ENCODE results near the gene KRT79. TPM values are rescaled to one million over a fixed set of nuclear protein-coding genes. Genes with fewer than 3 reads are reported as not detected.

The KRT79 gene
- total RNA-seq, 1 donor from 2014 or later: not detected

DNA sequence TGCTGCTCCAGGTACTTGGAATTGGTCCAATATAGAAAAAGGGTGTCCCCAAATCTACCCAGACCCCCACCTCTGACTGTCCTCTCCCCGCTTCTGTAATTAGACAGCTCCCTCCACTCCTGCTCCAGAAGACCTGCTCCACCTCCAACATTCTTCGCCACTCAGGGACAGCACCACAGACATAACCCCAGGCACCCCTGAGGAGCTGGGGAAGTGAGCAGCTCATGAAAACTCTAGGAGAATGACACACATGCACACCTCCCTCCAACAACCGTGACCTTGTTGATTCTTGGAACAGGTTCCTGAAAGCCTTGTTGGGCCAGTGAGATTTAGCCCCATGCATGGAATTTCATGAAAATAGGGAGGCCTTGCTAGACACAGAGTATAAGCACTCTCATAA is 28.4 kb downstream of the KRT79 start:
- H3K27me3 ChIP-seq (ENCODE audit: control insufficient read depth, insufficient read depth, low read length): peaks cover 7% of the 10 kb centered on the region
- DNase-seq (ENCODE audit: low read depth): no peak
- no peak for TF ChIP-seq CTCF (IDR thresholded peaks at IDR 0.05; ENCODE audit: insufficient read depth, low read length, poor library complexity, severe bottlenecking)
- H3K4me3 ChIP-seq (ENCODE audit: low read depth, low read length): no peak overlapping the region
- H3K36me3 ChIP-seq (ENCODE audit: control insufficient read depth, insufficient read depth, low read length): no peaks in the 10 kb centered on the region

- TF ChIP-seq CTCF (IDR thresholded peaks at IDR 0.05; ENCODE audit: insufficient read depth, low read length, poor library complexity, severe bottlenecking): no peak
- Histone ChIP-seq H3K4me3 (ENCODE audit: low read depth, low read length) (no peak overlapping the region), H3K36me3 (ENCODE audit: control insufficient read depth, insufficient read depth, low read length) (no peaks in the 10 kb centered on the region), H3K27me3 (ENCODE audit: control insufficient read depth, insufficient read depth, low read length) (peaks cover 5% of the 10 kb centered on the region)
- DNase-seq (ENCODE audit: low read depth): no peak
Measured at GRCh38 chr12:52805000-52805399, 29.1 kb downstream of the KRT79 start.

DNA sequence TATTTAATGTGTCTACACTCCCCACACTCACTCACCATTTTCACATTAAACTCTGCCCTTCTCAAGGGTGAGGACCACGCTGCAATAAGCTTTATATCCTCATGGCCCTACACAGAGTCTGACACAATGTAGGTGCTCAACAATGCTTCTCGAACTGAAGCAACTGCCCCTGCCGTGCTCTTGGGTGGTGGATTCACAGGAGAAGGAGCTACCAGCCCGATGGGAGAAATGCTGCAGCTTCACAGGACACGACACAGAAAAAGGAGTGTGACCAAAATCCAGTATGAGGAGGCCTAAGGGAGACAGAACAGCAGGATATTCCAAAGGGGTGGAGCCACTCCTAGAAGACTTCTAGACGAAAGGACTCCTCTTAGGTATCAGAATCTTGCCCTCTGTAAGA is 31.7 kb downstream of the KRT79 start:
- H3K36me3 ChIP-seq (ENCODE audit: control insufficient read depth, insufficient read depth, low read length): no peaks in the 10 kb centered on the region
- no peak for DNase-seq (ENCODE audit: low read depth)
- H3K27me3 ChIP-seq (ENCODE audit: control insufficient read depth, insufficient read depth, low read length): no peaks in the 10 kb centered on the region
- H3K4me3 ChIP-seq (ENCODE audit: low read depth, low read length): no peak overlapping the region
- no peak for TF ChIP-seq CTCF (IDR thresholded peaks at IDR 0.05; ENCODE audit: insufficient read depth, low read length, poor library complexity, severe bottlenecking)

GRCh38 chr12:52801773-52802172 is 32.3 kb downstream of the KRT79 start:
- no peak for DNase-seq (ENCODE audit: low read depth)
- H3K27me3 ChIP-seq (ENCODE audit: control insufficient read depth, insufficient read depth, low read length): no peaks in the 10 kb centered on the region
- no peaks in the 10 kb centered on the region for H3K36me3 ChIP-seq (ENCODE audit: control insufficient read depth, insufficient read depth, low read length)
- no peak for TF ChIP-seq CTCF (IDR thresholded peaks at IDR 0.05; ENCODE audit: insufficient read depth, low read length, poor library complexity, severe bottlenecking)
- H3K4me3 ChIP-seq (ENCODE audit: low read depth, low read length): no peak overlapping the region

DNA sequence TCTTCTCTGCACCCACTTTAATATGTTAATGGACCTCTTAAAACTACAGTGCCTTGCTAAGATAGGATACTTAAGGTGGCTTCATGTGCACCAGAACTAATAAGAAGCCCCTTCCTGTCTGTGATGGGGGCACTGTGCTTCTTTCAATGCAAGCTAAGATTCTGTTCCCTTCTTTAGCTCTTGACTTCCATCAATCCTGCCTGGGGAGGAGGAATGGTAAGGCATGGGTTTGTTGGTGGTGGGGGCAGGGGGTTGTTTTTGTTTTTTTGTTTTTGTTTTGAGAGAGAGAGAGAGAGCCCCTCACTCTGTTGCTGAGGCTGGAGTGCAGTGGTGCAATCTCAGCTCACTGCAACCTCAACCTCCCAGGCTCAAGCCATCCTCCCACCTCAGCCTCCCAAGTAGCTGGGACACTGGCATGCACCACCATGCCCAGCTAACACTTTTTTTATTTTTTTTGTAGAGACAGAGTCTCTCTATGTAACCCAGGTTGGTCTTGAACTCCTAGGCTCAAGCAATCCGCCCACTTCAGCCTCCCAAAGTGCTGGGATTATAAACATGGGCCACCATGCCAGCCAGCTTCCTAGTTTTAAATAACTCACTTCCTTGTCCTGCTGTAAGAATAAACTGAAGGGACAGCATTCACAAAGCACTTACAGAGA is 33.7 kb downstream of the KRT79 start:
- Histone ChIP-seq H3K27me3 (ENCODE audit: control insufficient read depth, insufficient read depth, low read length) (no peaks in the 10 kb centered on the region), H3K36me3 (ENCODE audit: control insufficient read depth, insufficient read depth, low read length) (no peaks in the 10 kb centered on the region), H3K4me3 (ENCODE audit: low read depth, low read length) (no peak overlapping the region)
- DNase-seq (ENCODE audit: low read depth): no peak
- no peak for TF ChIP-seq CTCF (IDR thresholded peaks at IDR 0.05; ENCODE audit: insufficient read depth, low read length, poor library complexity, severe bottlenecking)

Measured in kidney epithelial cell (primary cell).